GM12878 (cell line): ENCODE results near the gene MRPL41. TPM values are rescaled to one million over a fixed set of nuclear protein-coding genes. Genes with fewer than 3 reads are reported as not detected.
A peak's percentile ranks its signal among the peaks of the same experiment; 100 is the strongest.
"Not testable (repeated sequence)": the region's sequence is repeated elsewhere in the genome, so short reads cannot be mapped to it uniquely, and the experiment has no call there.

ENCODE experiments used
- ATAC-seq: fragments of 200-7000 bp; cut with Tn5 transposase; 3 replicates; pipeline ENCODE4 v1.9.1; 2020; ENCODE audit warnings: mild to moderate bottlenecking, moderate library complexity
- BruUV-seq: library from RNA; stranded (reverse); fragments of 400-500 nt; replicated peaks from 2 replicates; lab custom pipeline; 2021; lab: Mats Ljungman, UMichigan
- CTCF ChIA-PET: fragments of 300-600 bp; sonication (Branson Sonifier 250); formaldehyde crosslinking; extraction: SDS; loops from one replicate; lab custom pipeline; 2021; ENCODE audit warnings: inconsistent platforms; lab: Yijun Ruan, JAX
- POLR2A ChIA-PET: fragments of 350-600 bp; formaldehyde crosslinking; extraction: SDS; loops from one replicate; lab custom pipeline; 2021; ENCODE audit warnings: inconsistent platforms; lab: Charles Lee
- RAD21 ChIA-PET: fragments of 300-600 bp; sonication (Branson Sonifier 250); formaldehyde crosslinking; loops from one replicate; lab custom pipeline; 2023; ENCODE audit warnings: antibody characterized with exemption; ENCODE audit not compliant: unreplicated experiment; lab: Charles Lee
- SMC1A ChIA-PET: fragments of 300-600 bp; sonication (Branson Sonifier 250); formaldehyde crosslinking; loops from one replicate; lab custom pipeline; 2023; ENCODE audit not compliant: unreplicated experiment, uncharacterized antibody; lab: Charles Lee
- DNase-seq: peaks from one replicate; pipeline ENCODE4 v3.0.0-alpha.2; 2011; ENCODE audit warnings: low read depth, low spot score
- FAIRE-seq: peaks from 3 replicates; lab custom pipeline; 2011; peaks lifted over from hg19 to GRCh38; lab: Jason Lieb, UNC
- H2AFZ ChIP-seq: 2 replicates; pipeline ENCODE4 v1.6.0; 2011; ENCODE audit warnings: low read depth, low read length, control low read depth; ENCODE audit not compliant: control insufficient read depth
- H3K27ac ChIP-seq: 2 replicates; pipeline ENCODE4 v1.5.1; 2011; ENCODE audit warnings: control low read depth; ENCODE audit not compliant: control insufficient read depth, insufficient read depth
- H3K27me3 ChIP-seq, 2 experiments: replicated peaks in 1 of 2; 2 replicates each; pipeline versions ENCODE4 v1.6.0 to v1.6.1; 2011; ENCODE audit warnings: low read length in 1 of 2; ENCODE audit not compliant: control insufficient read depth in 2 of 2, insufficient read depth in 2 of 2
- H3K36me3 ChIP-seq, 2 experiments: 2 replicates each; pipeline ENCODE4 v1.5.1; 2011; ENCODE audit warnings: low read length in 1 of 2; ENCODE audit not compliant: control insufficient read depth in 2 of 2, insufficient read depth in 2 of 2
- H3K4me1 ChIP-seq: 2 replicates; pipeline ENCODE4 v1.6.1; 2011; ENCODE audit warnings: mild to moderate bottlenecking, low read length, moderate library complexity, mixed read lengths; ENCODE audit not compliant: control insufficient read depth, insufficient read depth
- H3K4me2 ChIP-seq: 2 replicates; pipeline ENCODE4 v1.6.0; 2011; ENCODE audit warnings: control low read depth; ENCODE audit not compliant: control insufficient read depth, insufficient read depth
- H3K4me3 ChIP-seq: fragments of 200-600 bp; sonication (generic); 2 replicates; pipeline ENCODE4 v1.5.1; 2016
- H3K79me2 ChIP-seq: 2 replicates; pipeline ENCODE4 v1.6.0; 2011; ENCODE audit warnings: low read length; ENCODE audit not compliant: control insufficient read depth, insufficient read depth
- H3K9ac ChIP-seq: 2 replicates; pipeline ENCODE4 v1.8.0; 2011; ENCODE audit warnings: low read length, control low read depth, mixed read lengths; ENCODE audit not compliant: control insufficient read depth, insufficient read depth
- H3K9me3 ChIP-seq: replicated peaks from 3 replicates; pipeline ENCODE4 v1.5.1; 2011; ENCODE audit warnings: mild to moderate bottlenecking, low read length; ENCODE audit not compliant: control insufficient read depth, insufficient read depth
- H4K20me1 ChIP-seq: 2 replicates; pipeline ENCODE4 v1.6.0; 2011; ENCODE audit not compliant: control insufficient read depth, insufficient read depth
- BMI1 ChIP-seq: fragments of 450-650 bp; IDR thresholded peaks from 2 replicates; pipeline ENCODE4 v1.6.1; 2016; ENCODE audit warnings: mild to moderate bottlenecking, moderate library complexity, borderline replicate concordance
- CBFB ChIP-seq: IDR thresholded peaks from 2 replicates; pipeline ENCODE4 v1.6.1; 2016; ENCODE audit warnings: antibody characterized with exemption, low read depth
- EED ChIP-seq: sonication (generic); IDR thresholded peaks from 2 replicates; pipeline ENCODE4 v1.6.1; 2016; ENCODE audit warnings: antibody characterized with exemption, low read depth
- EGR1 ChIP-seq, 2 experiments: IDR thresholded peaks; 1 replicate in 1 of 2; 2 replicates in 1 of 2; pipeline ENCODE4 v1.6.1; 2011 to 2012; ENCODE audit warnings: low read depth in 2 of 2, low read length in 2 of 2, borderline replicate concordance in 1 of 2, mild to moderate bottlenecking in 1 of 2, moderate library complexity in 1 of 2
- GABPA ChIP-seq: IDR thresholded peaks from 2 replicates; pipeline ENCODE4 v1.6.1; 2014; ENCODE audit warnings: antibody characterized with exemption, low read depth, mild to moderate bottlenecking, inconsistent platforms
- KAT2A ChIP-seq: conservative IDR thresholded peaks from 2 replicates; pipeline ENCODE4 v1.6.1; 2011; ENCODE audit warnings: low read depth, low read length; ENCODE audit not compliant: control insufficient read depth
- RUNX3 ChIP-seq: IDR thresholded peaks from 2 replicates; pipeline ENCODE4 v1.6.1; 2012; ENCODE audit warnings: low read length, inconsistent platforms
- TAF1 ChIP-seq: IDR thresholded peaks from 2 replicates; pipeline ENCODE4 v1.6.1; 2011; ENCODE audit warnings: mild to moderate bottlenecking, low read depth, low read length, borderline replicate concordance
- WGBS: methylation state at CpG from one replicate; pipeline ENCODE4 v1.1.6; 2016; ENCODE audit warnings: low lambda C conversion rate; ENCODE audit not compliant: insufficient replicate concordance, insufficient coverage; ENCODE audit errors: missing lambda C conversion rate; 5-methylcytosine and 5-hydroxymethylcytosine counted together
- in situ Hi-C: fragments of 300-500 bp; cut with MboI; formaldehyde crosslinking; loops from 9 replicates; pipeline ENCODE4 v1.14.3; 2018; ENCODE audit warnings: mixed read lengths
- intact Hi-C: fragments of 100-400 bp; cut with micrococcal nuclease; formaldehyde crosslinking; loops from one replicate; pipeline ENCODE4 v1.14.2; 2022; ENCODE audit not compliant: unreplicated experiment
- polyA plus RNA-seq, 11 experiments: library from polyadenylated mRNA; depleted of rRNA in 4 of 11; unstranded in 6 of 11; stranded (reverse) in 5 of 11; fragments of >200 nt; fragmentation: Nextera tagmentation in 4 of 11; fragmentation: Illumina TruSeq in 1 of 11; extraction: Ambion mirVana in 4 of 11; extraction: Trizol in 1 of 11; gene quantifications; 1 replicate in 1 of 11; 2 replicates in 10 of 11; pipeline versions ENCODE4 v1.2.1 to v1.2.3, GENCODE V29; 2011 to 2016; ENCODE audit warnings: inconsistent platforms in 2 of 11, missing spikeins in 2 of 11, low read depth in 1 of 11
- total RNA-seq, 4 experiments: library from RNA; depleted of rRNA in 3 of 4; stranded (reverse); fragments of >200 nt in 3 of 4; fragmentation: Illumina TruSeq in 1 of 4; extraction: Trizol in 1 of 4; gene quantifications; 2 replicates each; pipeline versions ENCODE4 v1.2.1 to v1.2.3, GENCODE V29; 2013 to 2021
- TF ChIP-seq, protein P1 (sequence below): fragments of 450-650 bp; IDR thresholded peaks from 2 replicates; pipeline ENCODE4 v1.6.1; 2016; ENCODE audit warnings: mild to moderate bottlenecking
- TF ChIP-seq, protein P2 (sequence below): fragments of 450-650 bp; formaldehyde crosslinking; IDR thresholded peaks from 2 replicates; pipeline ENCODE4 v1.5.0; 2022; ENCODE audit warnings: mild to moderate bottlenecking, missing genetic modification characterization

The MRPL41 gene
- total and polyA plus RNA-seq, 10 of the 15 experiments (the other 5 are each of a cell fraction or from before 2014, with no cell fraction given), result 1.3 to 116 (median 40.1) TPM

DNA sequence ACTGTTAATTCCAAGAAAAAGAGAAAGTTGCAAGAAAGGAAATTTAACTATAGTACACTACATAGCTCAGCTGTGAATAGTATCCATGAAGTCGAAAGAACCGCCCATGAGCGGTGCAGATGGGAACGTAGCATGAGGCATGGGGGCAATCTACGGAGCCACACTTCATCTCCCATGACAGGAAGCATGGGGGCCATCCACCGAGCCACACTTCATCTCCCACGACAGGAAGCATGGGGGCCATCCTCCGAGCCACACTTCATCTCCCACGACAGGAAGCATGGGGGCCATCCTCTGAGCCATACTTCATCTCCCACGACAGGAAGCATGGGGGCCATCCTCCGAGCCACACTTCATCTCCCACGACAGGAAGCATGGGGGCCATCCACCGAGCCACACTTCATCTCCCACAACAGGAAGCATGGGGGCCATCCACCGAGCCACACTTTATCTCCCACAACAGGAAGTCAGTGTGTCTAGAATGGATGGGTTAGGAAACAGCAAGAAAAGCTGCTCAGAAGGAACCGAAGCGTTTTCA is 15.0 kb upstream of the MRPL41 start:
- H3K9ac ChIP-seq, H3K36me3 ChIP-seq, DNase-seq, RAD21 ChIA-PET, H3K9me3 ChIP-seq, CTCF ChIA-PET, in situ Hi-C loops, BruUV-seq, H3K27me3 ChIP-seq, H3K4me3 ChIP-seq, ATAC-seq, SMC1A ChIA-PET, POLR2A ChIA-PET, H3K79me2 ChIP-seq, H4K20me1 ChIP-seq: not testable (repeated sequence)
- TF ChIP-seq EED, result 0 out of 2 replicates have a peak, but pooled peaks have one; percentile 40
- TF ChIP-seq RUNX3, result 0 out of 2 replicates have a peak, but pooled peaks have one; percentile 29
- TF ChIP-seq GABPA, result 0 out of 2 replicates have a peak, but pooled peaks have one; percentile 45
- 18% methylated on average over 16 of the region's 16 CpGs for WGBS
- Histone ChIP-seq H2AFZ (peak overlapping the region; percentile 66), H3K4me2 (peak overlapping the region; percentile 13; the same call in 1 of the 2 replicates), H3K4me1 (peaks cover 19% of the 10 kb centered on the region), H3K27ac (peak overlapping the region; percentile 28)
- intact Hi-C loops, result loop anchor here (10.0 kb wide), 1 partner anchor 112 kb away; the partner anchor contains the start of genes EXD3 and NOXA1
- FAIRE-seq, result peak; percentile 65

DNA sequence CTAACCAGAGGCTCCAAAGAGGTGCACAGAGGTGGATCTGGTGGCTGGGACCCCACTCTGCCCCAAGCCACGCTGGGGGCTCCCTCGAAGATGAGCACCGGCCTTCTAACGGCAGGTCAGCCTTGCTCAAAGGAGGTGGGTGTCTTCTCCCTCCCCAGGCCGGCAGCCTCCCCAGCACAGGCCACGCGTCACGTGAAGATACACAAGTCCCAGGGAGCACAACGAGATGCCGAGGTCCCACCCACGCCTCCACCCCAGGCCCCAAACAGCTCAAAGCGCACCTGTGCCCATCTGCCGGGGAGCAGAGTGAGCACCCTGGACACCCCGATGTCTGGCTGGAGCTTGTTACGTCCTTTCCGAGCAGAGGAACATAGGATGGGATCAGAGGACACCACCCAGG is 13.6 kb upstream of the MRPL41 start:
- in situ Hi-C loops, result no loop called here
- H4K20me1 ChIP-seq, result no peaks in the 10 kb centered on the region
- no peak overlapping the region for H3K4me3 ChIP-seq
- no peak overlapping the region for H3K27ac ChIP-seq
- 94% methylated on average over 16 of the region's 16 CpGs for WGBS
- no peak overlapping the region for H3K9ac ChIP-seq
- ChIA-PET CTCF (interaction anchor here (0.6 kb wide), 1 partner anchor 84 kb away, joined by 3 read pairs; no protein-coding TSS in a partner anchor), POLR2A (no interaction called here), RAD21 (no interaction called here), SMC1A (interaction anchor here (0.6 to 1.0 kb wide), 2 partner anchors 10 to 555 kb away, joined by 3 to 7 read pairs; no protein-coding TSS in a partner anchor)
- BruUV-seq, result no TSS peak
- ATAC-seq (no peak), FAIRE-seq (no peak), DNase-seq (no peak)
- H3K9me3 ChIP-seq, result no peaks in the 10 kb centered on the region; the same call in 2 of the 3 replicates
- no peaks in the 10 kb centered on the region for H3K27me3 ChIP-seq
- H2AFZ ChIP-seq, result no peak overlapping the region
- intact Hi-C loops, result loop anchor here (10.0 kb wide), 1 partner anchor 113 kb away; the partner anchor contains the start of genes EXD3 and NOXA1
- H3K4me1 ChIP-seq, result peaks cover 19% of the 10 kb centered on the region
- H3K79me2 ChIP-seq, result no peaks in the 10 kb centered on the region
- H3K36me3 ChIP-seq, result no peaks in the 10 kb centered on the region
- no peak overlapping the region for H3K4me2 ChIP-seq
- TF ChIP-seq TAF1 (no peak), BMI1 (no peak), EGR1 (IDR thresholded peaks at IDR 0.05; ENCODE audit: borderline replicate concordance in 1 of 2, low read depth in 2 of 2, low read length in 2 of 2) (no peak), KAT2A (no peak), CBFB (no peak)
- TF ChIP-seq, protein P1, sequence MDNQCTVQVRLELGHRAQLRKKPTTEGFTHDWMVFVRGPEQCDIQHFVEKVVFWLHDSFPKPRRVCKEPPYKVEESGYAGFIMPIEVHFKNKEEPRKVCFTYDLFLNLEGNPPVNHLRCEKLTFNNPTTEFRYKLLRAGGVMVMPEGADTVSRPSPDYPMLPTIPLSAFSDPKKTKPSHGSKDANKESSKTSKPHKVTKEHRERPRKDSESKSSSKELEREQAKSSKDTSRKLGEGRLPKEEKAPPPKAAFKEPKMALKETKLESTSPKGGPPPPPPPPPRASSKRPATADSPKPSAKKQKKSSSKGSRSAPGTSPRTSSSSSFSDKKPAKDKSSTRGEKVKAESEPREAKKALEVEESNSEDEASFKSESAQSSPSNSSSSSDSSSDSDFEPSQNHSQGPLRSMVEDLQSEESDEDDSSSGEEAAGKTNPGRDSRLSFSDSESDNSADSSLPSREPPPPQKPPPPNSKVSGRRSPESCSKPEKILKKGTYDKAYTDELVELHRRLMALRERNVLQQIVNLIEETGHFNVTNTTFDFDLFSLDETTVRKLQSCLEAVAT, result no peak
- TF ChIP-seq, protein P2, sequence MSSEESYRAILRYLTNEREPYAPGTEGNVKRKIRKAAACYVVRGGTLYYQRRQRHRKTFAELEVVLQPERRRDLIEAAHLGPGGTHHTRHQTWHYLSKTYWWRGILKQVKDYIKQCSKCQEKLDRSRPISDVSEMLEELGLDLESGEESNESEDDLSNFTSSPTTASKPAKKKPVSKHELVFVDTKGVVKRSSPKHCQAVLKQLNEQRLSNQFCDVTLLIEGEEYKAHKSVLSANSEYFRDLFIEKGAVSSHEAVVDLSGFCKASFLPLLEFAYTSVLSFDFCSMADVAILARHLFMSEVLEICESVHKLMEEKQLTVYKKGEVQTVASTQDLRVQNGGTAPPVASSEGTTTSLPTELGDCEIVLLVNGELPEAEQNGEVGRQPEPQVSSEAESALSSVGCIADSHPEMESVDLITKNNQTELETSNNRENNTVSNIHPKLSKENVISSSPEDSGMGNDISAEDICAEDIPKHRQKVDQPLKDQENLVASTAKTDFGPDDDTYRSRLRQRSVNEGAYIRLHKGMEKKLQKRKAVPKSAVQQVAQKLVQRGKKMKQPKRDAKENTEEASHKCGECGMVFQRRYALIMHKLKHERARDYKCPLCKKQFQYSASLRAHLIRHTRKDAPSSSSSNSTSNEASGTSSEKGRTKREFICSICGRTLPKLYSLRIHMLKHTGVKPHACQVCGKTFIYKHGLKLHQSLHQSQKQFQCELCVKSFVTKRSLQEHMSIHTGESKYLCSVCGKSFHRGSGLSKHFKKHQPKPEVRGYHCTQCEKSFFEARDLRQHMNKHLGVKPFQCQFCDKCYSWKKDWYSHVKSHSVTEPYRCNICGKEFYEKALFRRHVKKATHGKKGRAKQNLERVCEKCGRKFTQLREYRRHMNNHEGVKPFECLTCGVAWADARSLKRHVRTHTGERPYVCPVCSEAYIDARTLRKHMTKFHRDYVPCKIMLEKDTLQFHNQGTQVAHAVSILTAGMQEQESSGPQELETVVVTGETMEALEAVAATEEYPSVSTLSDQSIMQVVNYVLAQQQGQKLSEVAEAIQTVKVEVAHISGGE (CRISPR knock-in tag), result no peak
